Osteoblast (primary cell): ENCODE results near the gene TLX3. TPM values are rescaled to one million over a fixed set of nuclear protein-coding genes. Genes with fewer than 3 reads are reported as not detected.

Source experiments
- DNase-seq: peaks from one replicate; pipeline ENCODE4 v3.0.0; 2011; ENCODE audit warnings: low spot score, mixed read lengths; ENCODE audit not compliant: insufficient read length; ENCODE audit errors: missing footprints
- H2AFZ ChIP-seq: 2 replicates; pipeline ENCODE4 v1.6.0; 2011; ENCODE audit warnings: mild to moderate bottlenecking, low read length
- H3K27ac ChIP-seq: 2 replicates; pipeline ENCODE4 v1.5.1; 2011; ENCODE audit warnings: mild to moderate bottlenecking, low read depth, low read length, moderate library complexity
- H3K27me3 ChIP-seq: 2 replicates; pipeline ENCODE4 v1.6.0; 2012; ENCODE audit warnings: mild to moderate bottlenecking, control low read depth, inconsistent platforms, low read length, moderate library complexity; ENCODE audit not compliant: insufficient read depth
- H3K36me3 ChIP-seq: 2 replicates; pipeline ENCODE4 v1.5.1; 2011; ENCODE audit warnings: mild to moderate bottlenecking, low read length, control low read depth, moderate library complexity; ENCODE audit not compliant: insufficient read depth
- H3K4me1 ChIP-seq: 2 replicates; pipeline ENCODE4 v1.5.1; 2011; ENCODE audit warnings: mild to moderate bottlenecking, low read length, control low read depth, moderate library complexity; ENCODE audit not compliant: insufficient read depth
- H3K4me2 ChIP-seq: 2 replicates; pipeline ENCODE4 v1.6.0; 2011; ENCODE audit warnings: mild to moderate bottlenecking, low read length; ENCODE audit not compliant: insufficient read depth
- H3K4me3 ChIP-seq: fragments of 200-600 bp; sonication (generic); 3 replicates; pipeline ENCODE4 v1.5.1; 2012; ENCODE audit warnings: mild to moderate bottlenecking, low read length, inconsistent platforms; ENCODE audit not compliant: insufficient read depth
- H3K79me2 ChIP-seq: 2 replicates; pipeline ENCODE4 v1.6.0; 2012; ENCODE audit warnings: mild to moderate bottlenecking, low read length, control low read depth, inconsistent platforms; ENCODE audit not compliant: insufficient read depth
- H3K9me3 ChIP-seq: 2 replicates; pipeline ENCODE4 v1.5.1; 2011; ENCODE audit warnings: low read depth, low read length, control low read depth
- H4K20me1 ChIP-seq: 2 replicates; pipeline ENCODE4 v1.6.0; 2012; ENCODE audit warnings: mild to moderate bottlenecking, low read length, control low read depth; ENCODE audit not compliant: insufficient read depth
- total RNA-seq: library from RNA; depleted of rRNA; stranded (reverse); fragments of >200 nt; gene quantifications from 2 replicates; pipeline ENCODE4 v1.2.3, GENCODE V29; 2012
- TF ChIP-seq, protein P1 (sequence below): IDR thresholded peaks from 2 replicates; pipeline ENCODE4 v1.5.1; 2011; ENCODE audit warnings: mild to moderate bottlenecking, low read depth, low read length, moderate library complexity; ENCODE audit errors: extremely low read depth

Gene TLX3
- total RNA-seq, 1 donor, result not detected

- H3K9me3 ChIP-seq, result no peaks in the 10 kb centered on the region
Observed at GRCh38 chr5:171317230-171317629, 8.2 kb downstream of the TLX3 start.

GRCh38 chr5:171318026-171318425, 9.0 kb downstream of the TLX3 start:
- no peaks in the 10 kb centered on the region for H4K20me1 ChIP-seq
- H3K4me3 ChIP-seq, result no peak overlapping the region
- H3K9me3 ChIP-seq, result no peaks in the 10 kb centered on the region
- H3K27me3 ChIP-seq, result peaks cover 91% of the 10 kb centered on the region
- H3K79me2 ChIP-seq, result no peaks in the 10 kb centered on the region
- H3K4me2 ChIP-seq, result no peak overlapping the region
- no peak for DNase-seq
- no peak overlapping the region for H2AFZ ChIP-seq
- TF ChIP-seq, protein P1, sequence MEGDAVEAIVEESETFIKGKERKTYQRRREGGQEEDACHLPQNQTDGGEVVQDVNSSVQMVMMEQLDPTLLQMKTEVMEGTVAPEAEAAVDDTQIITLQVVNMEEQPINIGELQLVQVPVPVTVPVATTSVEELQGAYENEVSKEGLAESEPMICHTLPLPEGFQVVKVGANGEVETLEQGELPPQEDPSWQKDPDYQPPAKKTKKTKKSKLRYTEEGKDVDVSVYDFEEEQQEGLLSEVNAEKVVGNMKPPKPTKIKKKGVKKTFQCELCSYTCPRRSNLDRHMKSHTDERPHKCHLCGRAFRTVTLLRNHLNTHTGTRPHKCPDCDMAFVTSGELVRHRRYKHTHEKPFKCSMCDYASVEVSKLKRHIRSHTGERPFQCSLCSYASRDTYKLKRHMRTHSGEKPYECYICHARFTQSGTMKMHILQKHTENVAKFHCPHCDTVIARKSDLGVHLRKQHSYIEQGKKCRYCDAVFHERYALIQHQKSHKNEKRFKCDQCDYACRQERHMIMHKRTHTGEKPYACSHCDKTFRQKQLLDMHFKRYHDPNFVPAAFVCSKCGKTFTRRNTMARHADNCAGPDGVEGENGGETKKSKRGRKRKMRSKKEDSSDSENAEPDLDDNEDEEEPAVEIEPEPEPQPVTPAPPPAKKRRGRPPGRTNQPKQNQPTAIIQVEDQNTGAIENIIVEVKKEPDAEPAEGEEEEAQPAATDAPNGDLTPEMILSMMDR, result no peak
- no peak overlapping the region for H3K27ac ChIP-seq
- H3K36me3 ChIP-seq, result no peaks in the 10 kb centered on the region
- H3K4me1 ChIP-seq, result no peaks in the 10 kb centered on the region

More at GRCh38 chr5:171317230-171317629, 8.2 kb downstream of the TLX3 start:
- Histone ChIP-seq H2AFZ (no peak overlapping the region), H3K79me2 (no peaks in the 10 kb centered on the region), H3K36me3 (no peaks in the 10 kb centered on the region), H3K4me2 (no peak overlapping the region), H3K4me3 (no peak overlapping the region), H3K4me1 (no peaks in the 10 kb centered on the region), H3K27me3 (peaks cover 91% of the 10 kb centered on the region), H4K20me1 (no peaks in the 10 kb centered on the region), H3K27ac (no peak overlapping the region)
- no peak for DNase-seq
- TF ChIP-seq, protein P1, result no peak

DNA sequence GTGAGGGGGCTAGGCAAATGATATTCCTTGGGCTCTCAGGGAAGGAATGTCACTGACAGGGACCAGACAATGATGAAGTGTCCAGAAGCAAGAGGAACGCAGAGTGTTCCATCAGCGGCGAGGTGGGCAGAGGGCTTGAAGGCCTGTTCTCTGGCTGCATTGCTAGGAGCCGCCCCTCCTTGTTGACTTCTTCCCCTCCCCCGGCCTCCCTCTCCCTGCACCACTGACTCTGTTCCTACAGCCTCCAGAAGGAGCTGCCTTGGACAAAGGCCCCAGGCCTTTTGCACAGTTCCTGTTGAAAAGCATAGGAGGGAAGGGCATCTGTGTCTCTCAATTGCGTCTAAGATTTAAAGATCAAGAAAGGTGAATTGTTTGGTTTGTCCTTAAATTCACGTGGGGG, 12.4 kb downstream of the TLX3 start:
- Histone ChIP-seq H3K36me3 (no peaks in the 10 kb centered on the region), H3K4me1 (no peaks in the 10 kb centered on the region), H3K9me3 (no peaks in the 10 kb centered on the region), H3K27me3 (peaks cover 84% of the 10 kb centered on the region), H3K4me3 (no peak overlapping the region), H2AFZ (no peak overlapping the region), H3K4me2 (no peak overlapping the region), H3K27ac (no peak overlapping the region), H4K20me1 (no peaks in the 10 kb centered on the region), H3K79me2 (no peaks in the 10 kb centered on the region)
- DNase-seq, result no peak
- TF ChIP-seq, protein P1, result no peak

GRCh38 chr5:171322527-171322926, 13.5 kb downstream of the TLX3 start:
- no peak for DNase-seq
- no peak overlapping the region for H3K4me3 ChIP-seq
- H4K20me1 ChIP-seq, result no peaks in the 10 kb centered on the region
- H3K27me3 ChIP-seq, result peaks cover 81% of the 10 kb centered on the region
- no peaks in the 10 kb centered on the region for H3K9me3 ChIP-seq
- TF ChIP-seq, protein P1, result no peak
- H3K36me3 ChIP-seq, result no peaks in the 10 kb centered on the region
- H3K27ac ChIP-seq, result no peak overlapping the region
- H3K4me2 ChIP-seq, result no peak overlapping the region
- H3K79me2 ChIP-seq, result no peaks in the 10 kb centered on the region
- H3K4me1 ChIP-seq, result no peaks in the 10 kb centered on the region
- no peak overlapping the region for H2AFZ ChIP-seq
